GM23338 (cell line): Measurements from ENCODE around the gene SMYD3.

Source experiments
- CREB1 ChIP-seq: fragments of 250-450 bp; sonication (Bioruptor Pico); IDR thresholded peaks from 2 replicates; pipeline ENCODE4 v1.5.0; 2020; ENCODE audit warnings: low read depth, mild to moderate bottlenecking, moderate library complexity
- EZH2 ChIP-seq: fragments of 200-600 bp; sonication (generic); IDR thresholded peaks from one replicate; pipeline ENCODE4 v1.8.0; 2017; ENCODE audit warnings: antibody characterized with exemption, mild to moderate bottlenecking, low read depth; ENCODE audit not compliant: unreplicated experiment
- EZH2phosphoT487 ChIP-seq: fragments of 200-600 bp; sonication (generic); IDR thresholded peaks from one replicate; pipeline ENCODE4 v1.8.1; 2018; ENCODE audit warnings: antibody characterized with exemption; ENCODE audit not compliant: unreplicated experiment
- JUNB ChIP-seq: IDR thresholded peaks from one replicate; pipeline ENCODE4 v1.6.1; 2016; ENCODE audit warnings: antibody characterized with exemption; ENCODE audit not compliant: unreplicated experiment
- NANOG ChIP-seq: IDR thresholded peaks from 2 replicates; pipeline ENCODE4 v1.6.1; 2016; ENCODE audit warnings: antibody characterized with exemption, borderline replicate concordance
- POLR2AphosphoS5 ChIP-seq: IDR thresholded peaks from 2 replicates; pipeline ENCODE4 v1.6.1; 2016; ENCODE audit warnings: antibody characterized with exemption, low read depth
- STAT1 ChIP-seq: IDR thresholded peaks from one replicate; pipeline ENCODE4 v1.6.1; 2016; ENCODE audit warnings: antibody characterized with exemption; ENCODE audit not compliant: unreplicated experiment
- ZNF114 ChIP-seq: fragments of 250-450 bp; sonication (Bioruptor Pico); IDR thresholded peaks from 2 replicates; pipeline ENCODE4 v1.5.0; 2020; ENCODE audit warnings: mild to moderate bottlenecking, moderate library complexity
- ZNF331 ChIP-seq: fragments of 250-450 bp; sonication (Bioruptor Pico); IDR thresholded peaks from 2 replicates; pipeline ENCODE4 v1.5.0; 2020; ENCODE audit warnings: low read depth, mild to moderate bottlenecking, moderate library complexity
- TF ChIP-seq, protein P1 (sequence below), 2 experiments: fragments of 200-600 bp in 1 of 2; sonication (generic) in 1 of 2; conservative IDR thresholded peaks; 2 replicates each; pipeline versions ENCODE4 v1.5.1 to v1.6.1; 2016 to 2017; ENCODE audit warnings: antibody characterized with exemption in 2 of 2, low read depth in 2 of 2, mild to moderate bottlenecking in 2 of 2, moderate library complexity in 1 of 2
- TF ChIP-seq, protein P2 (sequence below): IDR thresholded peaks from one replicate; pipeline ENCODE4 v1.6.1; 2018; ENCODE audit warnings: antibody characterized with exemption; ENCODE audit not compliant: unreplicated experiment
- TF ChIP-seq, protein P3 (sequence below): IDR thresholded peaks from 2 replicates; pipeline ENCODE4 v1.6.1; 2016; ENCODE audit warnings: antibody characterized with exemption
- TF ChIP-seq, protein P4 (sequence below): fragments of 250-450 bp; sonication (Bioruptor Pico); IDR thresholded peaks from 2 replicates; pipeline ENCODE4 v1.5.0; 2020; ENCODE audit warnings: mild to moderate bottlenecking, moderate library complexity

GRCh38 chr1:246292571-246292970 lies 214.5 kb downstream of the SMYD3 start:
- TF ChIP-seq, protein P1, sequence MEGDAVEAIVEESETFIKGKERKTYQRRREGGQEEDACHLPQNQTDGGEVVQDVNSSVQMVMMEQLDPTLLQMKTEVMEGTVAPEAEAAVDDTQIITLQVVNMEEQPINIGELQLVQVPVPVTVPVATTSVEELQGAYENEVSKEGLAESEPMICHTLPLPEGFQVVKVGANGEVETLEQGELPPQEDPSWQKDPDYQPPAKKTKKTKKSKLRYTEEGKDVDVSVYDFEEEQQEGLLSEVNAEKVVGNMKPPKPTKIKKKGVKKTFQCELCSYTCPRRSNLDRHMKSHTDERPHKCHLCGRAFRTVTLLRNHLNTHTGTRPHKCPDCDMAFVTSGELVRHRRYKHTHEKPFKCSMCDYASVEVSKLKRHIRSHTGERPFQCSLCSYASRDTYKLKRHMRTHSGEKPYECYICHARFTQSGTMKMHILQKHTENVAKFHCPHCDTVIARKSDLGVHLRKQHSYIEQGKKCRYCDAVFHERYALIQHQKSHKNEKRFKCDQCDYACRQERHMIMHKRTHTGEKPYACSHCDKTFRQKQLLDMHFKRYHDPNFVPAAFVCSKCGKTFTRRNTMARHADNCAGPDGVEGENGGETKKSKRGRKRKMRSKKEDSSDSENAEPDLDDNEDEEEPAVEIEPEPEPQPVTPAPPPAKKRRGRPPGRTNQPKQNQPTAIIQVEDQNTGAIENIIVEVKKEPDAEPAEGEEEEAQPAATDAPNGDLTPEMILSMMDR (conservative IDR thresholded peaks at IDR 0.05; ENCODE audit: low read depth in 2 of 2): no peak
- no peak for TF ChIP-seq CREB1 (CRISPR knock-in tag)
- no peak for TF ChIP-seq EZH2phosphoT487
- TF ChIP-seq EZH2: no peak
- TF ChIP-seq POLR2AphosphoS5: no peak
- TF ChIP-seq, protein P2, sequence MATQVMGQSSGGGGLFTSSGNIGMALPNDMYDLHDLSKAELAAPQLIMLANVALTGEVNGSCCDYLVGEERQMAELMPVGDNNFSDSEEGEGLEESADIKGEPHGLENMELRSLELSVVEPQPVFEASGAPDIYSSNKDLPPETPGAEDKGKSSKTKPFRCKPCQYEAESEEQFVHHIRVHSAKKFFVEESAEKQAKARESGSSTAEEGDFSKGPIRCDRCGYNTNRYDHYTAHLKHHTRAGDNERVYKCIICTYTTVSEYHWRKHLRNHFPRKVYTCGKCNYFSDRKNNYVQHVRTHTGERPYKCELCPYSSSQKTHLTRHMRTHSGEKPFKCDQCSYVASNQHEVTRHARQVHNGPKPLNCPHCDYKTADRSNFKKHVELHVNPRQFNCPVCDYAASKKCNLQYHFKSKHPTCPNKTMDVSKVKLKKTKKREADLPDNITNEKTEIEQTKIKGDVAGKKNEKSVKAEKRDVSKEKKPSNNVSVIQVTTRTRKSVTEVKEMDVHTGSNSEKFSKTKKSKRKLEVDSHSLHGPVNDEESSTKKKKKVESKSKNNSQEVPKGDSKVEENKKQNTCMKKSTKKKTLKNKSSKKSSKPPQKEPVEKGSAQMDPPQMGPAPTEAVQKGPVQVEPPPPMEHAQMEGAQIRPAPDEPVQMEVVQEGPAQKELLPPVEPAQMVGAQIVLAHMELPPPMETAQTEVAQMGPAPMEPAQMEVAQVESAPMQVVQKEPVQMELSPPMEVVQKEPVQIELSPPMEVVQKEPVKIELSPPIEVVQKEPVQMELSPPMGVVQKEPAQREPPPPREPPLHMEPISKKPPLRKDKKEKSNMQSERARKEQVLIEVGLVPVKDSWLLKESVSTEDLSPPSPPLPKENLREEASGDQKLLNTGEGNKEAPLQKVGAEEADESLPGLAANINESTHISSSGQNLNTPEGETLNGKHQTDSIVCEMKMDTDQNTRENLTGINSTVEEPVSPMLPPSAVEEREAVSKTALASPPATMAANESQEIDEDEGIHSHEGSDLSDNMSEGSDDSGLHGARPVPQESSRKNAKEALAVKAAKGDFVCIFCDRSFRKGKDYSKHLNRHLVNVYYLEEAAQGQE: no peak
- TF ChIP-seq JUNB: no peak
- TF ChIP-seq ZNF331: no peak
- TF ChIP-seq, protein P3, sequence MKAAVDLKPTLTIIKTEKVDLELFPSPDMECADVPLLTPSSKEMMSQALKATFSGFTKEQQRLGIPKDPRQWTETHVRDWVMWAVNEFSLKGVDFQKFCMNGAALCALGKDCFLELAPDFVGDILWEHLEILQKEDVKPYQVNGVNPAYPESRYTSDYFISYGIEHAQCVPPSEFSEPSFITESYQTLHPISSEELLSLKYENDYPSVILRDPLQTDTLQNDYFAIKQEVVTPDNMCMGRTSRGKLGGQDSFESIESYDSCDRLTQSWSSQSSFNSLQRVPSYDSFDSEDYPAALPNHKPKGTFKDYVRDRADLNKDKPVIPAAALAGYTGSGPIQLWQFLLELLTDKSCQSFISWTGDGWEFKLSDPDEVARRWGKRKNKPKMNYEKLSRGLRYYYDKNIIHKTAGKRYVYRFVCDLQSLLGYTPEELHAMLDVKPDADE: no peak
- no peak for TF ChIP-seq STAT1
- no peak for TF ChIP-seq ZNF114 (CRISPR knock-in tag)
- TF ChIP-seq, protein P4, sequence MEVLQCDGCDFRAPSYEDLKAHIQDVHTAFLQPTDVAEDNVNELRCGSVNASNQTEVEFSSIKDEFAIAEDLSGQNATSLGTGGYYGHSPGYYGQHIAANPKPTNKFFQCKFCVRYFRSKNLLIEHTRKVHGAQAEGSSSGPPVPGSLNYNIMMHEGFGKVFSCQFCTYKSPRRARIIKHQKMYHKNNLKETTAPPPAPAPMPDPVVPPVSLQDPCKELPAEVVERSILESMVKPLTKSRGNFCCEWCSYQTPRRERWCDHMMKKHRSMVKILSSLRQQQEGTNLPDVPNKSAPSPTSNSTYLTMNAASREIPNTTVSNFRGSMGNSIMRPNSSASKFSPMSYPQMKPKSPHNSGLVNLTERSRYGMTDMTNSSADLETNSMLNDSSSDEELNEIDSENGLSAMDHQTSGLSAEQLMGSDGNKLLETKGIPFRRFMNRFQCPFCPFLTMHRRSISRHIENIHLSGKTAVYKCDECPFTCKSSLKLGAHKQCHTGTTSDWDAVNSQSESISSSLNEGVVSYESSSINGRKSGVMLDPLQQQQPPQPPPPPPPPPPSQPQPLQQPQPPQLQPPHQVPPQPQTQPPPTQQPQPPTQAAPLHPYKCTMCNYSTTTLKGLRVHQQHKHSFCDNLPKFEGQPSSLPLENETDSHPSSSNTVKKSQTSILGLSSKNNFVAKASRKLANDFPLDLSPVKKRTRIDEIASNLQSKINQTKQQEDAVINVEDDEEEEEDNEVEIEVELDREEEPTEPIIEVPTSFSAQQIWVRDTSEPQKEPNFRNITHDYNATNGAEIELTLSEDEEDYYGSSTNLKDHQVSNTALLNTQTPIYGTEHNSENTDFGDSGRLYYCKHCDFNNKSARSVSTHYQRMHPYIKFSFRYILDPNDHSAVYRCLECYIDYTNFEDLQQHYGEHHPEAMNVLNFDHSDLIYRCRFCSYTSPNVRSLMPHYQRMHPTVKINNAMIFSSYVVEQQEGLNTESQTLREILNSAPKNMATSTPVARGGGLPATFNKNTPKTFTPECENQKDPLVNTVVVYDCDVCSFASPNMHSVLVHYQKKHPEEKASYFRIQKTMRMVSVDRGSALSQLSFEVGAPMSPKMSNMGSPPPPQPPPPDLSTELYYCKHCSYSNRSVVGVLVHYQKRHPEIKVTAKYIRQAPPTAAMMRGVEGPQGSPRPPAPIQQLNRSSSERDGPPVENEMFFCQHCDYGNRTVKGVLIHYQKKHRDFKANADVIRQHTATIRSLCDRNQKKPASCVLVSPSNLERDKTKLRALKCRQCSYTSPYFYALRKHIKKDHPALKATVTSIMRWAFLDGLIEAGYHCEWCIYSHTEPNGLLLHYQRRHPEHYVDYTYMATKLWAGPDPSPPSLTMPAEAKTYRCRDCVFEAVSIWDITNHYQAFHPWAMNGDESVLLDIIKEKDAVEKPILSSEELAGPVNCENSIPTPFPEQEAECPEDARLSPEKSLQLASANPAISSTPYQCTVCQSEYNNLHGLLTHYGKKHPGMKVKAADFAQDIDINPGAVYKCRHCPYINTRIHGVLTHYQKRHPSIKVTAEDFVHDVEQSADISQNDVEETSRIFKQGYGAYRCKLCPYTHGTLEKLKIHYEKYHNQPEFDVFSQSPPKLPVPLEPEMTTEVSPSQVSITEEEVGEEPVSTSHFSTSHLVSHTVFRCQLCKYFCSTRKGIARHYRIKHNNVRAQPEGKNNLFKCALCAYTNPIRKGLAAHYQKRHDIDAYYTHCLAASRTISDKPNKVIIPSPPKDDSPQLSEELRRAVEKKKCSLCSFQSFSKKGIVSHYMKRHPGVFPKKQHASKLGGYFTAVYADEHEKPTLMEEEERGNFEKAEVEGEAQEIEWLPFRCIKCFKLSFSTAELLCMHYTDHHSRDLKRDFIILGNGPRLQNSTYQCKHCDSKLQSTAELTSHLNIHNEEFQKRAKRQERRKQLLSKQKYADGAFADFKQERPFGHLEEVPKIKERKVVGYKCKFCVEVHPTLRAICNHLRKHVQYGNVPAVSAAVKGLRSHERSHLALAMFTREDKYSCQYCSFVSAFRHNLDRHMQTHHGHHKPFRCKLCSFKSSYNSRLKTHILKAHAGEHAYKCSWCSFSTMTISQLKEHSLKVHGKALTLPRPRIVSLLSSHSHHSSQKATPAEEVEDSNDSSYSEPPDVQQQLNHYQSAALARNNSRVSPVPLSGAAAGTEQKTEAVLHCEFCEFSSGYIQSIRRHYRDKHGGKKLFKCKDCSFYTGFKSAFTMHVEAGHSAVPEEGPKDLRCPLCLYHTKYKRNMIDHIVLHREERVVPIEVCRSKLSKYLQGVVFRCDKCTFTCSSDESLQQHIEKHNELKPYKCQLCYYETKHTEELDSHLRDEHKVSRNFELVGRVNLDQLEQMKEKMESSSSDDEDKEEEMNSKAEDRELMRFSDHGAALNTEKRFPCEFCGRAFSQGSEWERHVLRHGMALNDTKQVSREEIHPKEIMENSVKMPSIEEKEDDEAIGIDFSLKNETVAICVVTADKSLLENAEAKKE (CRISPR knock-in tag): no peak
- no peak for TF ChIP-seq NANOG
